Progenitor cell of endocrine pancreas (in vitro differentiated cells): ENCODE measurements around the gene BCL3. TPM values are rescaled to one million over a fixed set of nuclear protein-coding genes. Genes with fewer than 3 reads are reported as not detected.

Source experiments
- DNase-seq: peaks from one replicate; pipeline ENCODE4 v3.0.0; 2021; ENCODE audit warnings: low spot score; ENCODE audit not compliant: unreplicated experiment
- H3K27ac Mint-ChIP-seq: 2 replicates; pipeline ENCODE4 v1.8.0; 2021; ENCODE audit warnings: mild to moderate bottlenecking, moderate library complexity, mixed read lengths
- H3K27me3 Mint-ChIP-seq: 2 replicates; pipeline ENCODE4 v1.8.0; 2021; ENCODE audit warnings: mixed read lengths
- H3K36me3 Mint-ChIP-seq: 2 replicates; pipeline ENCODE4 v1.8.0; 2022; ENCODE audit warnings: mixed read lengths; ENCODE audit not compliant: insufficient read depth
- H3K4me1 Mint-ChIP-seq: 2 replicates; pipeline ENCODE4 v1.8.0; 2021; ENCODE audit warnings: low read depth, mixed read lengths
- H3K4me3 Mint-ChIP-seq: 2 replicates; pipeline ENCODE4 v1.8.0; 2021; ENCODE audit warnings: low read depth, mild to moderate bottlenecking, moderate library complexity, mixed read lengths
- H3K9me3 Mint-ChIP-seq: 2 replicates; pipeline ENCODE4 v1.8.0; 2021; ENCODE audit warnings: low read depth, mixed read lengths
- CTCF ChIP-seq: fragments of 200-600 bp; sonication (generic); IDR thresholded peaks from one replicate; pipeline ENCODE4 v1.5.0; 2021; ENCODE audit warnings: antibody characterized with exemption, mild to moderate bottlenecking; ENCODE audit not compliant: unreplicated experiment
- total RNA-seq: library from RNA; stranded (reverse); gene quantifications from 2 replicates; pipeline ENCODE4 v1.2.1, GENCODE V29; 2021

The BCL3 gene
- total RNA-seq, 1 donor from 2014 or later = 3.8 TPM

- Mint-ChIP-seq H3K27ac (peak overlapping the region; percentile 86), H3K36me3 (no peaks in the 10 kb centered on the region), H3K27me3 (peaks cover 61% of the 10 kb centered on the region), H3K4me1 (peaks cover 9% of the 10 kb centered on the region), H3K4me3 (peak overlapping the region; percentile 77), H3K9me3 (no peaks in the 10 kb centered on the region)
- TF ChIP-seq CTCF = no peak
- no peak for DNase-seq
Observed at GRCh38 chr19:44747739-44748425, 626 bp upstream of the BCL3 start.

- H3K27ac Mint-ChIP-seq = no peak overlapping the region
- no peaks in the 10 kb centered on the region for H3K9me3 Mint-ChIP-seq
- no peaks in the 10 kb centered on the region for H3K36me3 Mint-ChIP-seq
- no peak for DNase-seq
- no peak for TF ChIP-seq CTCF
- H3K27me3 Mint-ChIP-seq = peaks cover 70% of the 10 kb centered on the region
- H3K4me1 Mint-ChIP-seq = peaks cover 16% of the 10 kb centered on the region
- H3K4me3 Mint-ChIP-seq = peak overlapping the region; percentile 67
Observed at GRCh38 chr19:44749292-44749691, 784 bp downstream of the BCL3 start.

GRCh38 chr19:44749994-44750393, 1.5 kb downstream of the BCL3 start:
- H3K9me3 Mint-ChIP-seq = no peaks in the 10 kb centered on the region
- no peak overlapping the region for H3K4me3 Mint-ChIP-seq
- no peak for TF ChIP-seq CTCF
- H3K4me1 Mint-ChIP-seq = peaks cover 19% of the 10 kb centered on the region
- peak overlapping the region; percentile 64 for H3K27ac Mint-ChIP-seq
- H3K36me3 Mint-ChIP-seq = no peaks in the 10 kb centered on the region
- no peak for DNase-seq
- H3K27me3 Mint-ChIP-seq = peaks cover 69% of the 10 kb centered on the region

- H3K4me3 Mint-ChIP-seq = no peak overlapping the region
Observed at GRCh38 chr19:44752123-44752815, 3.8 kb downstream of the BCL3 start.

More at GRCh38 chr19:44752123-44752815, 3.8 kb downstream of the BCL3 start:
- Mint-ChIP-seq H3K27ac (no peak overlapping the region), H3K36me3 (no peaks in the 10 kb centered on the region), H3K4me1 (peaks cover 15% of the 10 kb centered on the region), H3K27me3 (peaks cover 66% of the 10 kb centered on the region), H3K9me3 (no peaks in the 10 kb centered on the region)
- no peak for TF ChIP-seq CTCF
- no peak for DNase-seq
